ENCODE measurements around the gene FFAR2. TPM values are rescaled to one million over a fixed set of nuclear protein-coding genes. Genes with fewer than 3 reads are reported as not detected.

FFAR2 gene
- total RNA-seq, 2 donors from 2014 or later: 0.16 to 0.55 TPM

DNA sequence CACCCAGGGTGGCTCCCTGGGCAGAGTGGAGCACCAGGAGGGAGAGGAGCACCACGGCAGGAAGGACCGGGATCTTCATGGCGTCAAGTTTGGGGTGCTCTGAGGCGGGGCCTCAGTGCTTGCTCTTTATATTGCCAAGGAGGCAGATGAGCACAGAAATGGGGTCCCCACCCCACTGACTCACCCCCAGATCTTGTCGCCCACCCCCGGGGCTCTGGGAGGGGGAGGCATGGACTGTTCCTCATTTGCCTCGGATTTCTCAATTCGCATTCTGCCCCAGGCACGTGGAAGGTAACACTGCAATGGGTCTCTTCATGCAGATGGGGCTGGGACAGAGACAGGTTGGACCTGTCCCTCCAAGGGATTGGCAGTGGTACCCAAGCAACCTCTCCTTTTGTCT is 42.3 kb downstream of the FFAR2 start, which contains the start of gene KRTDAP:
TSS of gene KRTDAP (minus strand) at position 101 of the 400 bp plus-strand sequence. CDS start at position 79, 22 bp downstream.
- ATAC-seq (no peak), DNase-seq (no peak)
- Mint-ChIP-seq H3K27ac (no peak within 1 kb of the TSS), H3K4me3 (no peak within 1 kb of the TSS), H3K36me3 (ENCODE audit: low read depth) (no peaks in the 10 kb centered on the region), H3K27me3 (peaks cover 67% of the 10 kb centered on the region), H3K4me1 (peaks cover 2% of the 10 kb centered on the region)
- no peaks in the 10 kb centered on the region for H3K9me3 ChIP-seq (ENCODE audit: control insufficient read depth, low read length, poor library complexity, severe bottlenecking)

DNA sequence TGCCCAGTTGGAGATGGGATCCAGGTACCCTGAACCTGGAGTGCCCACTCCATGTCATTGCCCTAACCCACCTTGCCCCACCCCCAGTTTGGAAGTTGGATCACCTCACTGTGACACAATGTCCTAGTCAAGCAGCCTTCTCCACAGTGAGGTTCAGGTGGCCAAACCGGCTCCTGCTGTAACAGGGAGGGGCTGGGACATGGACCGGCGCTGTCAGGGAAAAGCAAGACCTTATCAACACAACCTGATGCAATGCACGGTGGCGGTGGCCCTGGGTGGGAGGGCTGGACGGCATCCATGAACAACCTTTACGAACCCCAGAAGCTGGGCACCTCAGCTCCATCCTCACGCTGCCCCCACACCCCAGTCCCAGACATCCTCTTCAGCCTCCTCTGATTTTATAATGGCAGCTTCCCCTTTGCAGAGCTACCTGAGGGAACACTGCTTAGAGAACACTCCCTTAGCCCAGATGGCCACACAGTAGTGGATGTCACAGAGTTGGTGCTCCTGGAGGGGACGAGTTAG is 43.8 kb downstream of the FFAR2 start:
- H3K27me3 Mint-ChIP-seq: peaks cover 63% of the 10 kb centered on the region
- DNase-seq (no peak), ATAC-seq (no peak)
- H3K36me3 Mint-ChIP-seq (ENCODE audit: low read depth): no peaks in the 10 kb centered on the region
- no peak overlapping the region for H3K27ac Mint-ChIP-seq
- H3K9me3 ChIP-seq (ENCODE audit: control insufficient read depth, low read length, poor library complexity, severe bottlenecking): no peaks in the 10 kb centered on the region
- H3K4me1 Mint-ChIP-seq: peaks cover 3% of the 10 kb centered on the region
- no peak overlapping the region for H3K4me3 Mint-ChIP-seq

DNA sequence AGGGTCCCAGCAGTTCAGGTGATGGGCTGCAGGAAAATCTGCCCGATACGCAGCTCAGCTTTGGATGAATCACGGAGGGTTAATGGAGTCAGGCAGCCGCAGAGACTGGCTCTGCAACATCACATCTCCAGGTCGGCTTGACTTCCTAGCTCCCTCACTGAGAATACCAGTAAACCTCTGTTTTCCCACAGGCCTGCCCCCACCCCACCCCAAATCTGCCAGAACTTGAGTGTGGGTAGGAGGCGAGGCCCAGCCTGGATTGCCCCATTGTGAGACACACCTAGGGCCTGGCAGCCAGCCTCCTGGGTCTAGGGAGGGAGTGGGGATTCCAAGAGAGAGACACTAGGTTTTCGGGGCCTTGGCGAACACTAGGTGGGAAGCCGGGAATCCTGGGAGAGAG is 45.9 kb downstream of the FFAR2 start:
- H3K27ac Mint-ChIP-seq: no peak overlapping the region
- no peak for ATAC-seq

DNA sequence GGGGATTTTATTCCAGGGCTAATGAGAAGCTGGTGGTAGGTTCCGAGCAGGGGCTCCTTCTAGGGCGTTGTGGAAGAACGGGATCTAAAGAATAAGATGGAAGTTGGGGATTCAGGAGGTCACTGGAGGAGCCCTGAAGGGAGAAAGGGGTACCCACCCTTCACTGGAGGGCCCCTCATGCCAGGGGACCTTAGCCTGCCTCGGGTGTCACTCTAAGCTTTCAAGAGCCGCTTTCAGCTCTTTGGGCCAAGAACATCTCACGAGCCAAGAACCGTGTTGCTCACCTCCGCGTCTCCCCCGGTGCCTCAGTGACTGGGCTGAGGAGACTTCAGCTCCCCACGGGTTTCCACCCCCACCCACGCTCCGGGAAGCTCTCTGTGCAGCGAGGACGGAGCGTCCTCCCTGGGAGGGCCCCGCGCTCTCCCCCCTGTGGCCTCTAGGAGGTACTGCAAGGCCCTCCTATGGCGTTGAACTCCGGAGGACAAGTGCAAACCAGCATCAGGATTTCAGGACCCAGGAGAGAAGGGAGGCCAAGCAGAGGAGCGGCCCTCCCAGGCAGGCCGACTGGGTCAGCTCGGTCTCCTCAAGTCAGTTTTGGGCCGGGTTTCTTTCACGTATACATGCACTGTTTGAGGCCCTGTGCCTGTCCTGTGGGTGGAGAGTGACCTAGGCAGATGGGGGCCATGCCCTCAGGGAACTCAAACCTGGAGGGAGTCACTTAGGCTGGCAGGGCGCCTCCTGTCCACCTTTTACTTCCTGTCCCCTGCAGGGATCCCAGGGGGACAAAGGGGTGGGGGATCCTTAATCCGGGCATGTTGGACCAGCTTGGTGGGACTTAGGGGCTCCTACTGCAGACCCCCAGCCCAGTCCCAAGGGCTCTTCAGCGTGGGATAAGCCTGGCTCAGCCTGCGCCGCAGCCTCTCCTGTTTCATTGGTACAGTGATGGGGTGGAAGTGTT is 47.3 kb downstream of the FFAR2 start:
- Mint-ChIP-seq H3K4me3 (no peak overlapping the region), H3K36me3 (ENCODE audit: low read depth) (no peaks in the 10 kb centered on the region), H3K27ac (no peak overlapping the region), H3K27me3 (peaks cover 46% of the 10 kb centered on the region), H3K4me1 (peaks cover 6% of the 10 kb centered on the region)
- peak; percentile 96 for ATAC-seq
- no peaks in the 10 kb centered on the region for H3K9me3 ChIP-seq (ENCODE audit: control insufficient read depth, low read length, poor library complexity, severe bottlenecking)
- DNase-seq: peak; percentile 43 to 63 (median 50)

More for the DNA sequence above, 45.9 kb downstream of the FFAR2 start:
- Mint-ChIP-seq H3K4me1 (peaks cover 6% of the 10 kb centered on the region), H3K27me3 (peaks cover 54% of the 10 kb centered on the region), H3K36me3 (ENCODE audit: low read depth) (no peaks in the 10 kb centered on the region), H3K4me3 (no peak overlapping the region)
- no peak for DNase-seq
- no peaks in the 10 kb centered on the region for H3K9me3 ChIP-seq (ENCODE audit: control insufficient read depth, low read length, poor library complexity, severe bottlenecking)

DNA sequence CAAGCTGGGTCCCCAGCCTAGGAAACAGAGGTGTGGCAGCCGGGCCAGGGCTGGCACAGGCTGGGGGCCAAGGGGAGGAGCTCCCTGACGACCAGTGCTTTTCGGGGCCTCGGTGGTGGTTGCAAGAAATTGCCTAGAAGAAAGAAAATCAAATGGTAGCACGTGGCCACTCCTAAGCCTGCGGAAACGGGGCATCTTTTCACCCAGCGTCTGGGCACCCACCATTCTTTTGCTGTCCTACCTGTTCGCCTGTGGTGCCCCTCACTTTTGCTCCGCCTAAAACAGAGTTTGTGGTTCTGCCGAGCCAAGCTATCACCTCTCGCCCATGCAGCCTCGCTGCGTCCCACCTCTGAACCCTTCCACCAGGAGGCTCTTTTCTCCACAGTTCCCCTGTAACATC is 49.3 kb downstream of the FFAR2 start:
- H3K4me3 Mint-ChIP-seq: no peak overlapping the region
- H3K36me3 Mint-ChIP-seq (ENCODE audit: low read depth): peaks cover 3% of the 10 kb centered on the region
- peak overlapping the region; percentile 75 for H3K27ac Mint-ChIP-seq
- H3K27me3 Mint-ChIP-seq: peaks cover 42% of the 10 kb centered on the region
- no peaks in the 10 kb centered on the region for H3K9me3 ChIP-seq (ENCODE audit: control insufficient read depth, low read length, poor library complexity, severe bottlenecking)
- peaks cover 10% of the 10 kb centered on the region for H3K4me1 Mint-ChIP-seq
- ATAC-seq: no peak
- DNase-seq: no peak

DNA sequence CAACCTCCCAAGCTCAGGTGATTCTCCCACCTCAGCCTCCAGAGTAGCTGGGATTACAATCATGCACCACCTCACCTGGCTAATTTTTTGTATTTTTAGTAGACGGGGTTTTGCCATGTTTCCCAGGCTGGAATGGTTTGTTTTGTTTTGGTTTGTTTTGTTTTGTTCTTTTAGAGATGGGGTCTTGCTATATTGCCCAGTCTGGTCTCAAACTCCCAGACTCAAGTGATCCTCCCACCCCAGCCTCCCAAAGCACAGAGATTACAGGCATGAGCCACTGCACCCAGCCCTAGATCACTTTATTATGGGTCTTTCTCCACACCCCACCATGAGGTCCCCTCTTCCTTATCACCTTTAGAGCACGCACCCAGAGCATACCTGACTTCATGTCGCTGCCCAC is 50.2 kb downstream of the FFAR2 start:
- H3K4me3 Mint-ChIP-seq: no peak overlapping the region
- no peak for ATAC-seq

DNA sequence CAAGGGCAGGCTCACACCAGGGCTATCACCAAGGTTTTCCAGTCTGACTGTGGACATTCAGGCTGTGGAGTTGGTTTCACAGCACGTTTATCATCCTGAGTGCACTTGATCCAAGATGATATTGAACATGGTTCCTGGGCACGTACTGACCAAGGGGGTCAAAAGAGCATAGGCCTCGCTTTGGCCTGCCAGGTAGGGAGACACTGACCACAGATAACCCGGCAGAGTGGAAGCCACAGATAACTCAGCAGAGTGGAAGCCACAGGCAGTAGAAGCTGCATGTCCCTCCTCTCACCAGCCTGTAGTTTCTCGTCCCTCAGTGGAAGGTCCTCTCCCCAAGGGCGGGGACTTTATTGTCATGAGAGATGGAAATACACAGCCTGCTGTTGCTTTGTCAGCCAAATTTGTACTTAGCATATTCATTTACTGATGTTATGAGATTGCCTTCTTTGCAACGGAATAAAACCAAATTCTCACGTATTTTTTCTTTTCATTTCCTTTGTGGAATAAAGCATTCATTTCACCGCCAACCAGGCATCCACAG is 51.0 kb downstream of the FFAR2 start:
- DNase-seq: no peak
- Mint-ChIP-seq H3K4me3 (no peak overlapping the region), H3K36me3 (ENCODE audit: low read depth) (peaks cover 3% of the 10 kb centered on the region), H3K27ac (no peak overlapping the region), H3K4me1 (peaks cover 12% of the 10 kb centered on the region), H3K27me3 (peaks cover 37% of the 10 kb centered on the region)
- no peak for ATAC-seq
- H3K9me3 ChIP-seq (ENCODE audit: control insufficient read depth, low read length, poor library complexity, severe bottlenecking): no peaks in the 10 kb centered on the region

More for the DNA sequence above, 50.2 kb downstream of the FFAR2 start:
- H3K27ac Mint-ChIP-seq: peak overlapping the region; percentile 75
- peaks cover 41% of the 10 kb centered on the region for H3K27me3 Mint-ChIP-seq
- H3K9me3 ChIP-seq (ENCODE audit: control insufficient read depth, low read length, poor library complexity, severe bottlenecking): no peaks in the 10 kb centered on the region
- H3K4me1 Mint-ChIP-seq: peaks cover 10% of the 10 kb centered on the region
- H3K36me3 Mint-ChIP-seq (ENCODE audit: low read depth): peaks cover 3% of the 10 kb centered on the region
- no peak for DNase-seq

DNA sequence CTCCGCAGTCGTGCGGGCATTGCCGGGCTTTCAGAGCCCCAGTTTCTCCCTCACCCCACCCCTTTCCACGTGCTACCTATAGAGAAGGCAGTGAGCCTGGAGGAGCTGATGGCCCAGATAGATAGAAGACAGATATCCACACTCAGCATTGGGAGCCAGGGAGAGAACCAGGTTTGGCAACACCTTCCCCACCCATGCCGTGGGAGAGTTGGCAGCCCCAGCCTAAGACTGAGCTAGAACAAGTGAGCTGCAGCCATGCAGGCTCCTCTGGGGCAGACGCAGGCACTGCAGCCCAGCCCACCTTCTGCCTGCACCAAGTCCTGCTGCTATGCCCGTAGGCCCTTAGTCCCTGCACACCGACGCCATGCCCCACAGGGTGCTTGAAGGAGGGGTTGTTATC is 52.6 kb downstream of the FFAR2 start:
- H3K4me1 Mint-ChIP-seq: peaks cover 10% of the 10 kb centered on the region
- no peak overlapping the region for H3K27ac Mint-ChIP-seq
- H3K27me3 Mint-ChIP-seq: peaks cover 42% of the 10 kb centered on the region
- H3K36me3 Mint-ChIP-seq (ENCODE audit: low read depth): peaks cover 3% of the 10 kb centered on the region
- H3K9me3 ChIP-seq (ENCODE audit: control insufficient read depth, low read length, poor library complexity, severe bottlenecking): no peaks in the 10 kb centered on the region
- no peak for ATAC-seq
- H3K4me3 Mint-ChIP-seq: no peak overlapping the region
- DNase-seq: no peak

Other genes starting within 250 kb of the FFAR2 start
- not detected for gene FAM187B, start 219.5 kb upstream of the FFAR2 start, total RNA-seq
- gene LSR, start 199.3 kb upstream of the FFAR2 start, total RNA-seq: 10 to 100 TPM; 42.6 to 44.5 TPM
- gene USF2, start 179.3 kb upstream of the FFAR2 start, total RNA-seq: 100 to 1,000 TPM; 204 to 299 TPM
- 1 to 10 TPM in 1 of 2 donors, under 1 TPM in 1; 0.55 to 2.8 TPM for gene HAMP, start 165.7 kb upstream of the FFAR2 start, total RNA-seq
- gene MAG, start 156.1 kb upstream of the FFAR2 start, total RNA-seq: not detected
- 10 to 100 TPM in 1 of 2 donors, 1 to 10 TPM in 1; 1.3 to 36.1 TPM for gene CD22, start 119.1 kb upstream of the FFAR2 start, total RNA-seq
- gene FFAR1, start 100.4 kb upstream of the FFAR2 start, total RNA-seq: 1 to 10 TPM in 1 of 2 donors, not detected in 1; 1.4 TPM
- gene FFAR3, start 89.8 kb upstream of the FFAR2 start, total RNA-seq: under 1 TPM; 0.70 to 0.78 TPM
- under 1 TPM in 1 of 2 donors, not detected in 1; 0.20 TPM for gene GPR42, start 77.2 kb upstream of the FFAR2 start, total RNA-seq
- gene KRTDAP, start 42.2 kb downstream of the FFAR2 start, total RNA-seq: not detected
- not detected for gene DMKN, start 65.4 kb downstream of the FFAR2 start, total RNA-seq
- gene SBSN, start 80.1 kb downstream of the FFAR2 start, total RNA-seq: not detected
- gene GAPDHS, start 85.2 kb downstream of the FFAR2 start, total RNA-seq: not detected
- 10 to 100 TPM; 30.5 to 37.0 TPM for gene TMEM147, start 97.4 kb downstream of the FFAR2 start, total RNA-seq
- gene ATP4A, start 115.4 kb downstream of the FFAR2 start, total RNA-seq: not detected
- not detected for gene PMIS2, start 137.9 kb downstream of the FFAR2 start, total RNA-seq
- 10 to 100 TPM; 24.0 to 27.0 TPM for gene HAUS5, start 164.5 kb downstream of the FFAR2 start, total RNA-seq
- gene RBM42, start 180.8 kb downstream of the FFAR2 start, total RNA-seq: 10 to 100 TPM; 39.6 to 40.8 TPM
- gene ETV2, start 193.5 kb downstream of the FFAR2 start, total RNA-seq: under 1 TPM; 0.50 to 0.52 TPM
- gene COX6B1, start 200.1 kb downstream of the FFAR2 start, total RNA-seq: 100 to 1,000 TPM; 194 to 206 TPM
- gene UPK1A, start 218.3 kb downstream of the FFAR2 start, total RNA-seq: under 1 TPM in 1 of 2 donors, not detected in 1; 0.44 TPM

Data from T-helper 17 cell (primary cell).